HepG2 (cell line): ENCODE results near the gene EGF. TPM values are rescaled to one million over a fixed set of nuclear protein-coding genes. Genes with fewer than 3 reads are reported as not detected.

Source experiments
- ATAC-seq: fragments of 200-7000 bp; cut with Tn5 transposase; 3 replicates; pipeline ENCODE4 v1.9.1; 2020; ENCODE audit warnings: mild to moderate bottlenecking, moderate library complexity
- BruUV-seq: library from RNA; stranded (reverse); fragments of 400-500 nt; replicated peaks from 2 replicates; lab custom pipeline; 2021; lab: Mats Ljungman, UMichigan
- CTCF ChIA-PET: fragments of 300-600 bp; formaldehyde crosslinking; extraction: SDS; loops from one replicate; lab custom pipeline; 2021; ENCODE audit warnings: low total read pairs, inconsistent platforms, low intra/inter-chr PET ratio; lab: Yijun Ruan, JAX
- POLR2A ChIA-PET: fragments of 350-600 bp; sonication (Branson Sonifier 250); formaldehyde crosslinking; loops from one replicate; lab custom pipeline; 2020; ENCODE audit warnings: antibody characterized with exemption, inconsistent platforms; lab: Yijun Ruan, JAX
- DNase-seq: peaks from one replicate; pipeline ENCODE4 v3.0.0-alpha.2; 2015; ENCODE audit warnings: low spot score
- FAIRE-seq: peaks from 3 replicates; lab custom pipeline; 2011; peaks lifted over from hg19 to GRCh38; lab: Jason Lieb, UNC
- H2AFZ ChIP-seq: one replicate; pipeline ENCODE4 v1.6.1; 2011; ENCODE audit warnings: low read length, inconsistent platforms
- H3K27ac ChIP-seq: fragments of 300-600 bp; 3 replicates; pipeline ENCODE4 v1.8.0; 2011; ENCODE audit warnings: mixed run types, mild to moderate bottlenecking, mixed read lengths, low read length, inconsistent platforms; ENCODE audit not compliant: insufficient read depth; ENCODE audit errors: extremely low read length
- H3K27me3 ChIP-seq, 2 experiments: fragments of 200-600 bp in 1 of 2; 2 replicates in 1 of 2; 3 replicates in 1 of 2; pipeline versions ENCODE4 v1.6.0 to v1.8.0; 2011; ENCODE audit warnings: low read length in 2 of 2, mild to moderate bottlenecking in 2 of 2, moderate library complexity in 2 of 2, inconsistent platforms in 1 of 2; ENCODE audit not compliant: insufficient read depth in 2 of 2, control insufficient read depth in 1 of 2
- H3K36me3 ChIP-seq, 2 experiments: fragments of 200-600 bp in 1 of 2; replicated peaks in 1 of 2; 2 replicates in 1 of 2; 3 replicates in 1 of 2; pipeline versions ENCODE4 v1.5.1 to v1.8.0; 2011; ENCODE audit warnings: low read length in 2 of 2, inconsistent platforms in 1 of 2; ENCODE audit not compliant: insufficient read depth in 2 of 2, control insufficient read depth in 1 of 2
- H3K4me1 ChIP-seq: 2 replicates; pipeline ENCODE4 v1.5.1; 2012; ENCODE audit warnings: low read length, inconsistent platforms; ENCODE audit not compliant: insufficient read depth
- H3K4me2 ChIP-seq: 2 replicates; pipeline ENCODE4 v1.6.0; 2011; ENCODE audit warnings: low read depth, low read length, inconsistent platforms
- H3K4me3 ChIP-seq, 3 experiments: fragments of 200-600 bp in 1 of 3; sonication (generic), shearing (Covaris generic) in 1 of 3; replicated peaks in 1 of 3; 2 replicates each; pipeline ENCODE4 v1.5.1; 2011 to 2016; ENCODE audit warnings: low read length in 3 of 3, inconsistent platforms in 2 of 3, low read depth in 2 of 3, mild to moderate bottlenecking in 2 of 3, control low read depth in 1 of 3, mixed read lengths in 1 of 3; ENCODE audit not compliant: insufficient read depth in 1 of 3
- H3K79me2 ChIP-seq: one replicate; pipeline ENCODE4 v1.6.1; 2011; ENCODE audit warnings: low read length, inconsistent platforms; ENCODE audit not compliant: insufficient read depth
- H3K9ac ChIP-seq: 2 replicates; pipeline ENCODE4 v1.6.0; 2011; ENCODE audit warnings: mild to moderate bottlenecking, low read depth, low read length, inconsistent platforms; ENCODE audit not compliant: insufficient read depth
- H3K9me3 ChIP-seq: 2 replicates; pipeline ENCODE4 v1.5.1; 2012; ENCODE audit warnings: mild to moderate bottlenecking, low read length
- H4K20me1 ChIP-seq: 2 replicates; pipeline ENCODE4 v1.6.0; 2011; ENCODE audit warnings: inconsistent platforms, mild to moderate bottlenecking, low read length, moderate library complexity; ENCODE audit not compliant: insufficient read depth
- GATAD2A ChIP-seq: IDR thresholded peaks from 2 replicates; pipeline ENCODE4 v1.6.1; 2016
- HDAC1 ChIP-seq: sonication (generic); formaldehyde crosslinking; IDR thresholded peaks from 2 replicates; pipeline ENCODE4 v1.5.1; 2020; ENCODE audit warnings: mild to moderate bottlenecking, missing genetic modification reagents
- IKZF1 ChIP-seq: fragments of 450-650 bp; IDR thresholded peaks from 2 replicates; pipeline ENCODE4 v1.7.1; 2016
- KAT7 ChIP-seq: IDR thresholded peaks from 2 replicates; pipeline ENCODE4 v1.6.1; 2018; ENCODE audit warnings: borderline replicate concordance, missing compliant biosample characterization
- KLF11 ChIP-seq: IDR thresholded peaks from 2 replicates; pipeline ENCODE4 v1.6.1; 2016; ENCODE audit warnings: missing compliant biosample characterization
- MBD4 ChIP-seq: IDR thresholded peaks from 2 replicates; pipeline ENCODE4 v1.6.1; 2012; ENCODE audit warnings: low read length, inconsistent platforms, borderline replicate concordance
- SMC3 ChIP-seq: IDR thresholded peaks from 2 replicates; pipeline ENCODE4 v1.6.1; 2011; ENCODE audit warnings: low read length, improper control_type of control experiment
- YY1 ChIP-seq: IDR thresholded peaks from 2 replicates; pipeline ENCODE4 v1.6.1; 2011; ENCODE audit warnings: low read length, low read depth, moderate library complexity, mild to moderate bottlenecking; ENCODE audit not compliant: insufficient read depth, insufficient replicate concordance
- ZNF451 ChIP-seq: sonication (generic); formaldehyde crosslinking; IDR thresholded peaks from 2 replicates; pipeline ENCODE4 v1.5.0; 2020; ENCODE audit warnings: mild to moderate bottlenecking, missing genetic modification reagents
- WGBS: methylation state at CpG from one replicate; pipeline ENCODE4 v1.1.6; 2017; ENCODE audit warnings: low lambda C conversion rate; 5-methylcytosine and 5-hydroxymethylcytosine counted together
- in situ Hi-C: cut with HindIII; loops from 2 replicates; pipeline ENCODE4 v1.10.0; 2017; ENCODE audit warnings: low pct_unique_long_range_greater_than_20kb; ENCODE audit not compliant: extremely low pct_ligation_motif_present
- intact Hi-C: fragments of 100-400 bp; cut with micrococcal nuclease; formaldehyde crosslinking; loops from one replicate; pipeline ENCODE4 v1.10.0; 2022; ENCODE audit not compliant: unreplicated experiment
- polyA plus RNA-seq, 8 experiments: library from polyadenylated mRNA; depleted of rRNA in 3 of 8; stranded (reverse) in 7 of 8; unstranded in 1 of 8; fragments of >200 nt; fragmentation: Illumina TruSeq in 4 of 8; extraction: Trizol in 4 of 8; gene quantifications; 2 replicates each; pipeline versions ENCODE4 v1.2.1 to v1.2.3, GENCODE V29; 2011 to 2016; ENCODE audit warnings: low read depth in 4 of 8, missing spikeins in 1 of 8, mixed read lengths in 1 of 8; ENCODE audit not compliant: insufficient read depth in 1 of 8
- total RNA-seq, 5 experiments: library from RNA; depleted of rRNA; stranded (reverse); fragments of >200 nt; fragmentation: Illumina TruSeq; extraction: Trizol; gene quantifications; 2 replicates each; pipeline ENCODE4 v1.2.3, GENCODE V29; 2016; ENCODE audit warnings: low read depth in 1 of 5
- TF ChIP-seq, protein P1 (sequence below): sonication (generic); formaldehyde crosslinking; IDR thresholded peaks from 2 replicates; pipeline ENCODE4 v1.4.0; 2020; ENCODE audit warnings: mild to moderate bottlenecking, missing genetic modification reagents
- TF ChIP-seq, protein P2 (sequence below): sonication (generic); formaldehyde crosslinking; IDR thresholded peaks from 2 replicates; pipeline ENCODE4 v1.5.1; 2020; ENCODE audit warnings: missing genetic modification reagents, mild to moderate bottlenecking, borderline replicate concordance
- TF ChIP-seq, protein P3 (sequence below): sonication (generic); formaldehyde crosslinking; IDR thresholded peaks from 2 replicates; pipeline ENCODE4 v1.5.0; 2020; ENCODE audit warnings: mild to moderate bottlenecking, missing genetic modification reagents, borderline replicate concordance

EGF gene
- total and polyA plus RNA-seq, 2 of the 13 experiments (the other 11 are each of a cell fraction or from before 2014, with no cell fraction given), result 0.07 to 0.08 TPM

DNA sequence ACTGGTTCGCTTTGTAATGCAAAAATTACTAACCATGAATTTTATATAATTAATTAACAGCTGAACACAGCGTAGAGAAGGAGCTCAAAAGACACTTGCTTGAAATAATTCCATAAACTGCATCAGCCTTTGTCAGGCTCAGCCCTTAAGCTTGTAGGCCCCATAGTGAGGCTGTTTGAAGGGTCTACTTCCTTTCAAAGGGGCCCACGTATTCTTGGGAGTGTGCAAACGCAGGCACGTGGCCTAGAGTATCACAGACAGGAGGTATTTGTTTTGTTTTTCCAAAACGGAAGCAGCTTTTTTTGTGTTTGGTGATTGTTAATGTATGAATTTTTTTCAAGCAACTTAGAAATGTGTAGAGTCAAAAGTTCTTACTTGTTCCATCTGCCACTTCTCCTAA is 25.6 kb upstream of the EGF start:
- Histone ChIP-seq H3K9ac (no peak overlapping the region), H3K36me3 (no peaks in the 10 kb centered on the region), H3K27me3 (no peaks in the 10 kb centered on the region; a peak in 1 of 5 replicates), H3K4me3 (no peak overlapping the region), H3K27ac (no peak overlapping the region), H2AFZ (no peak overlapping the region), H3K79me2 (no peaks in the 10 kb centered on the region), H3K9me3 (no peaks in the 10 kb centered on the region), H3K4me2 (no peak overlapping the region), H4K20me1 (no peaks in the 10 kb centered on the region), H3K4me1 (no peaks in the 10 kb centered on the region)
- no TSS peak for BruUV-seq
- ATAC-seq (no peak), FAIRE-seq (no peak), DNase-seq (no peak)
- intact Hi-C loops, result no loop called here
- ChIA-PET CTCF (no interaction called here), POLR2A (no interaction called here)
- 11% methylated on average over 6 of the region's 6 CpGs for WGBS
- TF ChIP-seq SMC3 (no peak), IKZF1 (no peak), HDAC1 (CRISPR knock-in tag) (no peak), KAT7 (CRISPR knock-in tag) (no peak)
- TF ChIP-seq, protein P1, sequence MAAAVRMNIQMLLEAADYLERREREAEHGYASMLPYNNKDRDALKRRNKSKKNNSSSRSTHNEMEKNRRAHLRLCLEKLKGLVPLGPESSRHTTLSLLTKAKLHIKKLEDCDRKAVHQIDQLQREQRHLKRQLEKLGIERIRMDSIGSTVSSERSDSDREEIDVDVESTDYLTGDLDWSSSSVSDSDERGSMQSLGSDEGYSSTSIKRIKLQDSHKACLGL (CRISPR knock-in tag), result no peak
- in situ Hi-C loops, result no loop called here

DNA sequence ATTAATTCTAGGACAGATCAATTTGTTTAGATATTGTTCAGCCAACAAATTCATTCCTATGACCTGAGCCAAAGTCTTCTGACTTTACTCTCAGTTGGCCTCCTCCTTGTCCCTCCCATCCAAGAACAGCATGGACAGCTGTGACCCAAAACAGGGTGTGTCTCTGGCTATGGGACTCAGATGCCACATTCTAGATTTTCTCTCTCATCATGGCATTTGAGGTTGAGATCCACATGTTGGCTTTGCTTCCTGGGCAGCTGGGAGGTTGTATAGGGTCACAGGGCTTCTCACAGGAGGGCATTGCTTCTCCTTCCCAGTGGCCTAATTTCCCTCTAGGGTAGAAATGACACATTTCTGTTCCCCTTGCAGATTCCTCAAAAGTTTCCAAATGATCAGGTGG is 22.6 kb upstream of the EGF start:
- Histone ChIP-seq H3K4me1 (no peaks in the 10 kb centered on the region), H3K4me2 (no peak overlapping the region), H2AFZ (no peak overlapping the region), H3K36me3 (no peaks in the 10 kb centered on the region), H3K27me3 (no peaks in the 10 kb centered on the region; a peak in 1 of 5 replicates), H3K27ac (no peak overlapping the region), H3K4me3 (no peak overlapping the region), H4K20me1 (no peaks in the 10 kb centered on the region), H3K9me3 (no peaks in the 10 kb centered on the region), H3K79me2 (no peaks in the 10 kb centered on the region), H3K9ac (no peak overlapping the region)
- intact Hi-C loops (no loop called here), in situ Hi-C loops (no loop called here)
- ChIA-PET POLR2A (no interaction called here), CTCF (no interaction called here)
- ATAC-seq, result no peak
- no TSS peak for BruUV-seq
- no peak for DNase-seq
- no peak for FAIRE-seq
- TF ChIP-seq ZNF451 (CRISPR knock-in tag) (no peak), YY1 (no peak), KLF11 (CRISPR knock-in tag) (no peak), IKZF1 (no peak), GATAD2A (CRISPR knock-in tag) (no peak), MBD4 (no peak)
- TF ChIP-seq, protein P2, sequence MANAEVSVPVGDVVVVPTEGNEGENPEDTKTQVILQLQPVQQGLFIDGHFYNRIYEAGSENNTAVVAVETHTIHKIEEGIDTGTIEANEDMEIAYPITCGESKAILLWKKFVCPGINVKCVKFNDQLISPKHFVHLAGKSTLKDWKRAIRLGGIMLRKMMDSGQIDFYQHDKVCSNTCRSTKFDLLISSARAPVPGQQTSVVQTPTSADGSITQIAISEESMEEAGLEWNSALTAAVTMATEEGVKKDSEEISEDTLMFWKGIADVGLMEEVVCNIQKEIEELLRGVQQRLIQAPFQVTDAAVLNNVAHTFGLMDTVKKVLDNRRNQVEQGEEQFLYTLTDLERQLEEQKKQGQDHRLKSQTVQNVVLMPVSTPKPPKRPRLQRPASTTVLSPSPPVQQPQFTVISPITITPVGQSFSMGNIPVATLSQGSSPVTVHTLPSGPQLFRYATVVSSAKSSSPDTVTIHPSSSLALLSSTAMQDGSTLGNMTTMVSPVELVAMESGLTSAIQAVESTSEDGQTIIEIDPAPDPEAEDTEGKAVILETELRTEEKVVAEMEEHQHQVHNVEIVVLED, result no peak
- TF ChIP-seq, protein P3, sequence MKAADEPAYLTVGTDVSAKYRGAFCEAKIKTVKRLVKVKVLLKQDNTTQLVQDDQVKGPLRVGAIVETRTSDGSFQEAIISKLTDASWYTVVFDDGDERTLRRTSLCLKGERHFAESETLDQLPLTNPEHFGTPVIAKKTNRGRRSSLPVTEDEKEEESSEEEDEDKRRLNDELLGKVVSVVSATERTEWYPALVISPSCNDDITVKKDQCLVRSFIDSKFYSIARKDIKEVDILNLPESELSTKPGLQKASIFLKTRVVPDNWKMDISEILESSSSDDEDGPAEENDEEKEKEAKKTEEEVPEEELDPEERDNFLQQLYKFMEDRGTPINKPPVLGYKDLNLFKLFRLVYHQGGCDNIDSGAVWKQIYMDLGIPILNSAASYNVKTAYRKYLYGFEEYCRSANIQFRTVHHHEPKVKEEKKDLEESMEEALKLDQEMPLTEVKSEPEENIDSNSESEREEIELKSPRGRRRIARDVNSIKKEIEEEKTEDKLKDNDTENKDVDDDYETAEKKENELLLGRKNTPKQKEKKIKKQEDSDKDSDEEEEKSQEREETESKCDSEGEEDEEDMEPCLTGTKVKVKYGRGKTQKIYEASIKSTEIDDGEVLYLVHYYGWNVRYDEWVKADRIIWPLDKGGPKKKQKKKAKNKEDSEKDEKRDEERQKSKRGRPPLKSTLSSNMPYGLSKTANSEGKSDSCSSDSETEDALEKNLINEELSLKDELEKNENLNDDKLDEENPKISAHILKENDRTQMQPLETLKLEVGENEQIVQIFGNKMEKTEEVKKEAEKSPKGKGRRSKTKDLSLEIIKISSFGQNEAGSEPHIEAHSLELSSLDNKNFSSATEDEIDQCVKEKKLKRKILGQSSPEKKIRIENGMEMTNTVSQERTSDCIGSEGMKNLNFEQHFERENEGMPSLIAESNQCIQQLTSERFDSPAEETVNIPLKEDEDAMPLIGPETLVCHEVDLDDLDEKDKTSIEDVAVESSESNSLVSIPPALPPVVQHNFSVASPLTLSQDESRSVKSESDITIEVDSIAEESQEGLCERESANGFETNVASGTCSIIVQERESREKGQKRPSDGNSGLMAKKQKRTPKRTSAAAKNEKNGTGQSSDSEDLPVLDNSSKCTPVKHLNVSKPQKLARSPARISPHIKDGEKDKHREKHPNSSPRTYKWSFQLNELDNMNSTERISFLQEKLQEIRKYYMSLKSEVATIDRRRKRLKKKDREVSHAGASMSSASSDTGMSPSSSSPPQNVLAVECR (CRISPR knock-in tag), result no peak
